Upper lobe of right lung (tissue), 1 donor: Measurements from ENCODE around the gene SEMA7A. TPM values are rescaled to one million over a fixed set of nuclear protein-coding genes. Genes with fewer than 3 reads are reported as not detected.
A peak's percentile ranks its signal among the peaks of the same experiment; 100 is the strongest.

Experiments
- ATAC-seq: fragments of 200-7000 bp; cut with Tn5 transposase; one replicate; pipeline ENCODE4 v1.9.1; 2020; ENCODE audit warnings: mild to moderate bottlenecking, moderate library complexity
- DNase-seq: peaks from one replicate; pipeline ENCODE4 v3.0.0-alpha.2; 2020
- H3K27ac ChIP-seq: fragments of 200-600 bp; one replicate; pipeline ENCODE4 v1.8.0; 2022
- H3K27me3 ChIP-seq: fragments of 200-600 bp; one replicate; pipeline ENCODE4 v1.8.0; 2022; ENCODE audit warnings: mild to moderate bottlenecking
- H3K36me3 ChIP-seq: fragments of 200-600 bp; one replicate; pipeline ENCODE4 v1.8.0; 2022
- H3K4me1 ChIP-seq: fragments of 200-600 bp; one replicate; pipeline ENCODE4 v1.8.0; 2022
- H3K4me3 ChIP-seq: fragments of 200-600 bp; one replicate; pipeline ENCODE4 v1.8.0; 2022; ENCODE audit warnings: mild to moderate bottlenecking
- H3K9me3 ChIP-seq: fragments of 200-600 bp; one replicate; pipeline ENCODE4 v1.8.0; 2022
- CTCF ChIP-seq: fragments of 200-600 bp; IDR thresholded peaks from one replicate; pipeline ENCODE4 v1.8.0; 2022; ENCODE audit warnings: antibody characterized with exemption
- intact Hi-C: fragments of 100-400 bp; cut with DNase I; formaldehyde crosslinking; loops from one replicate; pipeline ENCODE4 v1.11.0; 2022
- total RNA-seq: library from RNA; stranded (reverse); fragmentation: NEBNext Ultra II Directional; extraction: Animal tissue kit (Norgen Biotek cat#: 25700); gene quantifications from one replicate; pipeline ENCODE4 v1.2.1, GENCODE V29; 2021
- donor health status: DM: no; HTN: yes; CAD: no; lungs with severe emphysema.

Gene SEMA7A
- total RNA-seq, 1 donor from 2014 or later, result 5.4 TPM

- Histone ChIP-seq H3K4me1 (peaks cover 10% of the 10 kb centered on the region), H3K9me3 (no peaks in the 10 kb centered on the region), H3K27me3 (no peaks in the 10 kb centered on the region), H3K27ac (no peak overlapping the region), H3K4me3 (no peak overlapping the region), H3K36me3 (no peaks in the 10 kb centered on the region)
- DNase-seq (no peak), ATAC-seq (peak; percentile 29)
- intact Hi-C loops, result no loop called here
- TF ChIP-seq CTCF, result no peak
Measured at GRCh38 chr15:74420193-74420905, 13.4 kb downstream of the SEMA7A start.

GRCh38 chr15:74419432-74419831 is 14.3 kb downstream of the SEMA7A start:
- no peak for TF ChIP-seq CTCF
- Histone ChIP-seq H3K4me1 (peaks cover 10% of the 10 kb centered on the region), H3K27ac (no peak overlapping the region), H3K4me3 (no peak overlapping the region), H3K9me3 (no peaks in the 10 kb centered on the region), H3K27me3 (no peaks in the 10 kb centered on the region), H3K36me3 (no peaks in the 10 kb centered on the region)
- ATAC-seq, result no peak
- intact Hi-C loops, result no loop called here
- no peak for DNase-seq

GRCh38 chr15:74418575-74419338 is 15.0 kb downstream of the SEMA7A start:
- DNase-seq (no peak), ATAC-seq (no peak)
- Histone ChIP-seq H3K36me3 (no peaks in the 10 kb centered on the region), H3K27me3 (no peaks in the 10 kb centered on the region), H3K4me3 (no peak overlapping the region), H3K9me3 (no peaks in the 10 kb centered on the region), H3K4me1 (peaks cover 10% of the 10 kb centered on the region), H3K27ac (no peak overlapping the region)
- no peak for TF ChIP-seq CTCF
- intact Hi-C loops, result no loop called here

GRCh38 chr15:74417670-74418069 is 16.1 kb downstream of the SEMA7A start:
- intact Hi-C loops, result no loop called here
- no peak for TF ChIP-seq CTCF
- H3K9me3 ChIP-seq, result no peaks in the 10 kb centered on the region
- peaks cover 5% of the 10 kb centered on the region for H3K4me1 ChIP-seq
- DNase-seq, result no peak
- H3K27ac ChIP-seq, result no peak overlapping the region
- no peak overlapping the region for H3K4me3 ChIP-seq
- no peak for ATAC-seq
- no peaks in the 10 kb centered on the region for H3K36me3 ChIP-seq
- H3K27me3 ChIP-seq, result no peaks in the 10 kb centered on the region

GRCh38 chr15:74417225-74417624 is 16.5 kb downstream of the SEMA7A start:
- ATAC-seq, result no peak
- Histone ChIP-seq H3K27me3 (no peaks in the 10 kb centered on the region), H3K4me1 (peaks cover under 1% of the 10 kb centered on the region), H3K9me3 (no peaks in the 10 kb centered on the region), H3K27ac (no peak overlapping the region), H3K36me3 (no peaks in the 10 kb centered on the region), H3K4me3 (no peak overlapping the region)
- no peak for TF ChIP-seq CTCF
- no peak for DNase-seq
- intact Hi-C loops, result no loop called here
